ENCODE data around the gene LDHAL6B.
A peak's percentile ranks its signal among the peaks of the same experiment; 100 is the strongest.

Gene LDHAL6B

DNA sequence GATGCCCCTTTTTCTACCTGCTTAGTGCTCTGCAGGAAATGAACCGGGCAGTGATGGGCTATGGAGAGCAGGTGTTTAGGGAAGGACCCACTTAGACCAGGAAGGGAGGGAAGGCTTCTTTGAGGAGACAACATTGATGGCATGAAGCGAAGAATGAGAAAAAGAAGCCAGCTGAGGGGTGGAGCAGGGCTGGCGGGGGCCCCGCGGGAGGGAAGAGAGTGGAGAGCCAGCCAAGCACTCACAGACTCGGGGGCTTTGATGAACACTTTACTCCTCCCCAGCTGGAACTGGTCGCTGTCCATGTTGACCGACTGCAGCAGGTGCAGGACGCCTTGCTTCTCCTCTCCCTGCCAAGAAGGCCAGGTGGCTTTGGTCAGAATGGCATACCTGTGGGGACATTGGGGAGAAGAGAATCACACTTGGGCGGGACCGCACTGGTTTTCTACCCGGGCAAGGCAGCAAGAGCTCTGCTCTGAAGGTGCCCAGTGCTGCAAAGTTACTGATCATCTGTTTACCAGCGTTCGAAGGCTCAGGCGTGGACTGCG is 28.4 kb upstream of the LDHAL6B start:
- DNase-seq, result no peak

DNA sequence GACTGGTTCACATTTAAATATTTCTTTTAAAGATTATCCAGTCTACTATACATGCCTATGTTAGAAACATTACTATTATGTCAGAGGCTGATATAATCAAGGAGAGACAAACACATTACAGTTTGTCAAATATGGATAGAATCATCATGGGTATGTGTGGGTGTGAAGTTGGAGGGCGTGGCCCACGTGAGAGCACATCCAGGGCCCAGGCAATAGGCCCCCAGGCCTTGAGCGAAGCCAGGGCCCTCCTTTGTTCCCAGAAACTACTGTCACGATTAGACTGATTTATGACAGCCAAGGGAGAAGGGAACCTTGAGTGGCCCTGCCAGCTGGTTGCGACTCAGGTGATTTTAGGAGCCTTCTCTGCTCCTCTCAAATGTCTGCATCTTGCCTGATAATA is 26.9 kb upstream of the LDHAL6B start:
- no peak for DNase-seq

DNA sequence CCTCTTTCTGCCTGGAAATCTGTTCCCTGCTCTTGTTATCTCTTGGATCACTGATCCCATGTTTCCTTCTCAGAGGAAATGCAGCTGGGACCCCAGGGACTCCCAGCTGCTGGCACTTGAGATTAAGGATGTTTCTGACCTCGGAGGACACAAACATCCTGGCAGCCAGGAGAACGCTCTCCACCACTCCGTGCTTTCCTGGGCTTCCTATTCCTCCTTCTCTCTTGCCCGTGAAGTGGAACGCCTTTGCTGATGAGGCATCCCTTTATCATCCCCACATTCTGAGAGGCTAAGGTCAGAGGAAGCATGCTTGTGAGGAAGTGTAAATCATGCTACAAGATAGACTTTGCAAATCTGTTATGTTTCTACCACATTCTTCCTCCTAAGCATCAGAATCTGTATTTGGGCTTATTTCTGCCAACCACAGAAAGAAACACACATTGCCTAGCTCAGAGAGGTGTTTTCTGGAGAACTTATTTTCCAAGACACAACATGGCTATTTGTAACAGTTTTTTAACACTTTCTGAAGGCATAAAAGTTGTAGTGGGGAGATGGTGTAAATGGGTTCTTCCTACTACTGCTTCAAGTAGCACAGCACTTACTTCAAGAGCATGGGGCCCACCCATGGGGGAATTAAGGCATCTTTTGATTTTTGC is 25.6 kb upstream of the LDHAL6B start:
- no peak for DNase-seq

DNA sequence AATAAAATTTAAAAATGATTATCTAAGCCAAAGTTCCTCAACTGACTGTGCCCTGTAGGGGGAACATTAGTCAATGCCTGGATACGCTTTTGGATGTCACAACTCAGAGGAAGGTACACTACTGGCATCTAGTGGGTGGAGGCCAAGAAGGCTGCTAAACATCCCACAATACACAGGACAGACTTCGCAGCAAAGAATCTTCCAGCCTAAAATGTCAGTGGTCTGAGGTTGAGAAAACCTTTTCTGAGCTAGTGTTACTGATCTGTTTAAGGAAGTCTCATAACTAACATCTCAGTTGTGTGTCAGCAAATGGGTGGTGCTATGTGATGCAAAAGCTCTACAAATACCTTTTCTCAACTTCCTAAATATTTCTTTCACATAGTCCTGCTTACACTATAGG is 20.9 kb upstream of the LDHAL6B start:
- peak; percentile 17 for DNase-seq

DNA sequence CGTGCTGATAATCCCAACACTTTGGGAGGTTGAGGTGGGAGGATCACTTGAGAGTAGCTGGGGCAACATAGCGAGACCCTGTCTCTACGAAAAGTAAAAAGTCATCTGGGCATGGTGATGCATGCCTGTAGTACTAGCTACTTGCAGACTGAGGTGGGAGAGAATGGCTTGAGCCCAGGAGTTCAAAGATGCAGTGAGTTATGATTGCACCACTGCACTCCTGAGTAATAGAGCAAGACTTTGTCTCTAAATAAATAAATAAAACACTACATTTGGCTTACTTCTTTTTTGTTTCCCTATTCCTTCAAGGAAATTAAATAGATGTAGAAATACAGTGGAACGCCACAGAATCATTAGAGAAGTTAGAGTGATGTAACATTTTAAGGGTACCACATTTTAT is 20.1 kb upstream of the LDHAL6B start:
- no peak for DNase-seq

DNA sequence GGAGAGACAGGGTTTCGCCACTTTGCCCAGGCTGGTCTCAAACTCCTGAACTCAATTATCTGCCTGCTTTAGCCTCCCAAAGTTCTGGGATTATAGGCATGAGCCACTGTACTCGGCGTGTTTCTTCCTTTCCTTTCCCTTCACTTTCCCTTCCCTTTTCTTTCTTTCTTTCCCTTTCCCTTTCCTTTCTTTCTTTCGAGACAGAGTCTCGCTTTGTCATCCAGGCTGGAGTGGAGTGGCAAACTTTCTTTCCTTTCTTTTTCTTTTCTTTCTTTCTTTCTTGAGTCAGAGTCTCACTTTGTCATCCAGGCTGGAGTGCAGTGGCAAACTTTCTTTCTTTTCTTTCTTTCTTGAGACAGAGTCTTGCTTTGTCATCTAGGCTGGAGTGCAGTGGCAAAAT is 17.4 kb upstream of the LDHAL6B start:
- no peak for DNase-seq

DNA sequence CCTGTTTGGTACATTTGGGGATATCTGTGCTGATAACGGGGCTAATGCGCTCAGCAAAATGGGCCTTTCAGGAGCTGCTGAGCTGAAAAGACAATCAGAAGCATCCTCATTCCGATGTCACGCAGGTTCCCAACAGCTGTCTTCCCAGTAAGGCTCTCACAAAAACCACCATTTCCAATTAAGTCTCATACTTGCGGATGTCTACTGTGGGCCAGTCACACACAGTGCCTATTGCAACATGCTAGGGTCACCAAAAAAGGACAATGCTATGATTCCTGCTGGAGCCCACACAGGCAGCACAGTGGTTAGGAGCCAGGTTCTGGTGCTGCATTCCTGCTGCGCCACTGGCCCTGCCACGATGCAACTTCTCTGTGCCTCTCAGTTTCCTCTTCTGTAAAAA is 16.4 kb upstream of the LDHAL6B start:
- no peak for DNase-seq

DNA sequence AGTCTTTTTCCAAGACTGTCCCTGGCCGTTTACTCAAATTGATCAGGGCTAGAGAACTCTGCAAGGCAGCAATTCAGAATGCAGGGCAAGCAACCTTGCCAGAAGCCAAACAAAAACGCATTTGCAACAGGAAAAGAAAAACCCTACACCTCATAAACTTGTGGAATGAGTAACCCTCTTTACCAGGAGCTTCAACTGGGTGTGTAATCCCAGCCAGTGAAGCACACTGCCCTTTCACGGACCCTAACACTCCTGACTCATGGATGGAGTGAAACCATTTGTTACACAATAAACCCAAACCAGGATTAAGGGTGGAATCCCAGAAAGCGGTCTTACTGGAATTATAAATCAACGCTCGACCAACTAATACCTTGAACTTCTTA is 14.8 kb upstream of the LDHAL6B start:
- no peak for DNase-seq

DNA sequence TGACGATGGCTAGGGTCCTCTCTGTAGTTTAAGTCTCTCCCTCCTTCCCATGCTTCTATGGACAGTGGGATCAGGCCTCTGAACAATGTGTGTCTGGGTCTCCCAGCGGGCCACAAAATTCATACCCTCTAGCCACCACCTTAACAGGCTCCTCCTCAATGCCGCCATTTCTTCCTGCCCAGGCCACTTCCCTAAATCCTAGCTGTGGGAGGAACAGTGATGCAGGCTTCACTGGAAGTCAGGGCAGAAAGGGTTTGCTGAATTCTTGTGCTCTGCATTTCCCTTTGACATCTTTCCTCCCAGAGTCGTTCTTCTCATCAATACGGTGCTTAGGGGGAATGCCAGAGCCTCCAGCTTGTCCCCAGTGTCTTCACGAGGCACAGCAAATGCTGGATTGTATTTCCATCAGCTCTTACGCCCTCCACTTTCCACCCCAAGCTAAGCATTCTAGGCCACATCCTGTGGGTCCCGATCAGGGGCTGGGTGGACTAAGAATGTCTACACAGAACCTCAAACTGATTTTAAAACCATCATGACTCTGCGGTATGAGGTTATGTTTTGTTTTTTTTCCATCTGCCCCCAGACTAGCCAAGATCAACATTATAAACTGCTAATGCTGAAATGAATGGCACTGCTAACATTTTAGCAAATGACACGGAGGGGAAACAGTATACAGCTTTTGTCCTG is 11.9 kb upstream of the LDHAL6B start:
- no peak for DNase-seq

DNA sequence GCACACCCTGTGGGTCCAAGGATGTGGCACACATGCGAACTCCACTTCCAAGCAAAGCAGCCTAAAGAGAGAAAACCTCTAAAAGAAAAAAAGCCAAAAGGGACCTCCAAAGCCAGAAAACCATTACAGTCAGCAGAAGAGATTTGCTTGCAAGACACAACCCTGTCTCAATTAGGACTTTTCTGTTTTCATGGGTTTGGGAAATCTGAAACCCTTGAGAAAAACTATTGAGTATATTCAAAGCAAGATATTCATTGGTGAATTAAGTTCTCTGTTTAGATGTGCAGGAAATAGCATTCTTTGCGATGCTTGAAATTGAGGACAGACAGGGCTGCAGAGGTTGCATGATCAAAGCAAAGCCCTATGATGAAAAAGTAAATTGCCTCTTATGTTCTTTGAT is 10.2 kb upstream of the LDHAL6B start:
- no peak for DNase-seq

DNA sequence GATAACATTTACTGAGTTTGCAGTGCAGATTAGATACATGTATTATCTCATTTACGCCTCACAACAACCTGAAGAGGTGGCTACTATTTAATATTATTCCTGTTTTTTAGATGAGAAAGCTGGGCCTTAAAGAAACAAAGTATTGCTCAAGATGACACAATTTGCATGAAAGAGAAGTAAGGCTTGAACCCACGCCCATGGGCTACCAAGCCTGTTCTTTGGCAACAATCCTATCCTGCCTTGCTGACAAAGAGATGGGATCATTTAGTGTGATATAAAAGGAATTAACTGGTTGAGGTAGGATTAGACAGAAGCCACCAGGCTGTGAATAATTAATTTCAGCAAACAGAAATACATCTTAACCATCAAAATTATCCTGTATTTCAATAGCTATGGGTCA is 9.2 kb upstream of the LDHAL6B start:
- DNase-seq, result no peak

DNA sequence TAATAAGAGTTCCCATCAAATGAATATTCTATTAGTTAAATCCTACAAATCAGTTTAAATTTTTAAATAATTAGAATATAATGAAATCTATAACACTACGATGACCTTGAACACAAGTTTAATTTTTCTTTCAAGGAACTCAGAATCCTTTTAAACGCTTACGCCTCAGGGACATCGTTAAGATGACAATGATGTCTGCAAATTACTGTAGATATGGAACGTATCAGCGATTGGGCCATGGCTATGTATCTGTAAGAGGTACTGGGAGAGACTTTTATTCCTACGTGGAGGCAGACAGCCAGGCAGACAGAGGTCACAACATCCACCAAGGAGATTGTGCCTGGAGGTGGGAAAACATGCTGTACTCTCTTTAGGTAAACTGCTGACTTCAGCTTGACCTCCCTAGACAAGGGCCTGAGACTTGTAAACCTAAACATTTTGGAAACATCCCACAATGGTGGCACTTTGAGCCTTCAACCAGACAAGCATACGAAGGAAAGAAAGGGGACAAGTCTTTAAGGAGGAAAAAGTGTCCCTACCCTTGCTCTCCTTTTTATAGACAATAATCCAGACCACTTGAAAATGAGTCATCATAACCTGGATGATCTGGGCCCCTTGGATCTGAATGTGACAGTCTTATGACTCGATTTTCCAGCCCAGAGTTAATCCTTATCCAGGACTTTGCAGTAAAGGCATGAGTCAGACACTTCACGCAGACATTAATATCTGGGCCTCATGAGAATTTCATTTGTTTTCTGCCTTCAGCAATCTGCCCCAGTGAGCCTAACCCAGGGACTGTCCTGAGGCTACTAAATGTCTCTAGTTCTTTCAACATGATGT is 6.8 kb upstream of the LDHAL6B start:
- no peak for DNase-seq

DNA sequence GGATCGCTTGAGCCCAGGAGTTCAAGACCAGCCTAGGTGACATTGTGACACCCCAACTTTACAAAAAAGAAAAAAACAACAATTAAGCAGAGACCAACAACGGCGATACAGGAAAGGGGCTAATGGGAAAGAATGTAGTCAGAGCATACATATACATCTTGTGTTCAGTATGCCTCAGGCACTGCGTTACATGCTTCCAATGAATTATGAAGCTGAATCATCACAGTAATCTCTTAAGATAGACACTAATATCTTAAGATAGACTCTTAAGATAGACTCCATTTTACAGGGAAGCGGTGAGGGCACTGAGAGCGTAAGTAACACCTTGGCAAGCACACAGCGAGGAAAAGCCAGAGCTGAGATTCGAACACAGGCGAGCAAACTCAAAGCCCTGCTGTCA is 6.1 kb upstream of the LDHAL6B start:
- DNase-seq, result no peak

DNA sequence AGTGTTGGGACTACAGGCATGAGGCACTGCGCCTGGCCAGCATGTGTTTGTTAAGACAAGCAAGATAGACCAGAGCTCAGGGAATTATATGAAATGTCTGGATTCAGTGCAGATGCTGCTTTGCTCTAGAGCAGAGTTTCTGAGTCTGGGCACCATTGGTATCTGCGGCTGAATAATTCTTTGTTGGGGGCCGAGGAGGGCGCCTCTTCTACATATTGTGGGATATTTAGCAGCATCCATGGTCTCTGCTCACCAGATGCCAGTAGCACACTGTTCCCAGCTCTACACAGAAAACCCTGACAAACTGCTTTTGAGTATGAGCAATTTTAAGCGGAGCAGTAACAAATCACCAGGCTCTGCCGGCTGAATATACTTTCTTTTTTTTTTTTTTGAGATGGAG is 3.6 kb upstream of the LDHAL6B start:
- DNase-seq, result no peak

DNA sequence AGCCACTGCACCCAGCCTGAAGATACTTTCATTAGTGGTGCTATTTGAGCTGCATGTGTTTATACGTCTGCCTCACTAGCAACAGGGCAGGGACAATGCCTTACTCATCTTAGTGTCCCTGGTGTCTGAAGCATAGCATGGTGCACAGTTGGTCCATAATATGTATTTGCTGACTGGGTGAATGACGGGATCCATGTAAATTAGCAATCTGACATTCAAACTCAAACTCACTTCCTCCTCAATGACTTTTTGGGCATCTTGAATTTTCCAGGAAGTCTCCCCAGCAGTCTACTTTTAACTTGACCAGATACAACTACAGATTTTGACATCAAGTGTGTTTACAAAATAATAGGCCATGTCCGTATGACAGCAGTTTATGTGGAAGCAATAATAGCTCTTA is 3.0 kb upstream of the LDHAL6B start:
- DNase-seq, result no peak

DNA sequence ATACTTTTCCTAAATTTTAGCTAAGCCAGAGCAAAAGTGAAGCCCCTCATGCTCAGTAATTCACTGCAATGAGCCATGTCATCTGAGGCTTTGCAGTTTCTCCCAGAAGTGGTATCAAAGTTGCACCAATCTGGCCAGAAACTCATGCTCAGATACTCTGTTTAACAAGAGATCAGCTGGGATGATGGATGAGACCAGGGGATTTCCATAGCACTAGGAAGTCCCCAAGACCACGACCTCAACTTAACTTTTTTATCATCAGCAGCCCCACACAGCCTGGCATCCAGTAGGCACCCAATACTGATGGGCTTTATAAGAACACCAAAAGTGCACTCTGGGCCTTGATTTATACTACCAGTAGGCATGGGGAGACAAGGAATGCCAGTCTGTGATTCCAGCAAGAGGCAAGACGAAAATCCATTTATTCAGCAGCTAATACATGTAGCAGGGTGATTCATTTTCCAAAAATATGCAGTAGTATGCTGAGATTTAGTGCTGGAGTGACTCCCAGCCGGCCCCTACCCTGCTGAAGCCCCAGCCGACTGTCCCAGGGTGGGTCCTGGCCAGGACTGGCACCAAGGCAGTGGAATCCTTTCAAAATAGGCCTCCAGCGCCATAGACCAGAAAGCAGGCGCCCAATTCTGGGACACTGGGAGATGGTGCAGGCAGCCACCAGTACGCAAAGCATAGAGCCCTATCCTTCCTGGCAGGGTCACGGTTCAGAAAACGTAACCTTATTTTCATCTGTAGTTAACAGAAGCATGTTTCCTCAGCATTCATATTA is 612 bp upstream of the LDHAL6B start:
- no peak for DNase-seq

DNA sequence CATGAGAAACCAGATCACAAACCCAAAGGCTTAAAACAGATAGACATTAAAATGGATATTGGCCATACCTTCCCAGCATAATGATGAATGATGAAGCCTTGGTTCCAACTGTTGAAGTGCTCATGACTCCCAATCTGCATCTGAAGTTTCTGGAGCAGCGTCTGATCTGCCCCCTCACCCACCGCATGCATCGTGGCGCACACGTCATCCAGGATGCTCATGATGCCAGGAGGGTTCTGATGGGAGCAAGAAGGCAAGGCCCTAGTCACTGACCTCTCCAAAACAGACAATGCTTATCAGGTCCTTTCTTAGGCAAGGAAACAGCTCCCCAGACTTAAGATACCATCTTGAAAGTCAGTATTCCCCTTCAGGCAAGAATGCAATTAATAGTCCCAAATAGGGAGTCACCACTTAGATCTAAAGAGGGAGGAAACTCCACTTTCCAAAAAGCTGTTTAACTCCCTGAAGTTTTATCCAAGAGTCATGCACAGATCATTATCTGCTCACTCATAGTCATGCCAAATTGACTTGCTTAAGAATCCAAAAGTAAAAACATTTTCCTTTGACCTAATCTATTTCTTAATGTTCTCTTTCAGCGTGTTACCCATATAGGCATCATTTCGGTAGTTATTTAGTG is 2.1 kb downstream of the LDHAL6B start:
- DNase-seq, result no peak

DNA sequence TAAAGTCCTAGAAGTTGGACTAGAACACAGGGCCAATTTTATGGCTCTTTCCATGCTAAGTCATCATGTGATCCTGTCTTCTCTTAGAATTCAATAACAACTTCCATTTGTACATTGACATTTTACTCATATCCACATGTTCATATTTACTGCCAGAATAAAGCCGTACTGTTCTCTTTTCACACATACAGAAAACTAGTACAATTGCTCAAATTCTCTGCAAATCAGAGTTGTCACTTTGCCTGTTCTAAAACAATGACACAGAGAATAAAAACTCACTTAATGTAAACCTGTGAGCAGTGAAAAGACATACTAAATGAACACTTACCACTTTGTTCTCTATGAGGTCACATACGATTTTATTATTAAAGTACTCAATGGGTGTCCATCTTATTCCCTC is 3.5 kb downstream of the LDHAL6B start:
- DNase-seq, result no peak

DNA sequence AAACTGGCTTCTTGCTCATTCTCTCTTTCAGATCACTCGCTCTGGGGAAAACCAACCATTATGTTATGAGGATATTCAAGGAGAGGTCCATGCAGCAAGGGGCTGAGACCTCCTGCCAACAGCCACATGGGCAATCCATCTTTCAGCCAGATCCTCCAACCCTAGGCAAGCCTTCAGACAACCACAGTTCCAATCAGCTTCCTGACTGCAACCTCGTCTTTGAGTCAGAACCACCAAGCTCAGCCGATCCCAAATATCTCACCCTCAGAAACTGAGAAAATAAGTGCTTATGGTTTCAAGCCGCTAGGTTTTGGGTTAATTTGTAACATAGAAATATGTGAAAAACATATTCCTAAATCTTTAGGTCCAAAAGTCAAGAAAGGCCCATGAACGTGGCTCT is 10.3 kb downstream of the LDHAL6B start:
- DNase-seq, result no peak

DNA sequence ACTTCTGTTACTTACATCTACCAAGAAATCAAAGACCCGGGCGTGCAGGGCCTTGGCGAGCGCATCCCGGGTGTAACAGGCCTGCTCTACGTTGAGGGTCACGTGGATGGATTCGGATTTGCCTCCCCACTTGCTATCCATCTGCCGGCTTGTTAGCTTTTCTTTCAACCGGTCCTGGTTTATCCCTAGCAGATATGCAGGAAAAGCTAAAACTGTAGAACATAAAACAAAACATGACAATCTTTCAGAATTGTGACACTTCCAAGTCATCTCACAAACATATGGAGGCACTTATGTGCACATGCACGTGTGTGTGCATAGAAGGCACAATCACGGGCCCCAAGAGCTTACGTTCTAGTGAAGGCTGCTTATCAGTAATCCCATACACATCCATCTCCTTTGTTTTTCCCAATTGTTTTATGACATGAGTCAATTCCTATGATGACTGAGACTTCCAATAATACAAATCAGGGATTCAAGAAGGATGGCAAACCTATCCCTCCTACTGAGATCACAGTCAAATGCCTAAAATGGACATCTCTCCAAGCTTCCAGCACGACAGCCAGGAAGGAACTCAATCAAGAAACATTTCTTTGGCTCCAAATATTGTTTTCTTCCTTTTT is 11.3 kb downstream of the LDHAL6B start:
- no peak for DNase-seq

DNA sequence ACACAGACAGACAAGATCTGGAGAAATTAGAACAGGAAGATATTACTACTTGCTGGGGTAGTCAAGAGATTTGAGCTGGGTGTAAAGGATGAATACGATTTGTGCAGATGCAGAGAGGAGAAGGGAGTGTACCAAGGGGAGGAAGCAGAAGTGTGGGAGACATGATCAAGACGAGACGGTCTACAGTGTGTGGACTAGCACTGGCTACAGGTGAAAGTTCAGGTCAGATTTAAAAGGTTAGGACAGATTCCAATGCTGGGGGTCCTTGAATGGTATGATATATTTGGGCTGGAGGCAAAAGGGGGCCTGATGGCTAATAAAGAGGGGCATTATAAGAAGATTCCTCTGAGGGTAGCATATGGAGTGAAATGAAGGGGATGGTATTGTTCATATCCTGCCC is 12.1 kb downstream of the LDHAL6B start:
- DNase-seq, result no peak

Measured in CD4-positive, alpha-beta T cell treated with Interferon gamma for 1 hour (primary cell).